NK-92 (cell line): ENCODE results near the gene SNAP29.
A peak's percentile ranks its signal among the peaks of the same experiment; 100 is the strongest.
"Not testable (repeated sequence)": the region's sequence is repeated elsewhere in the genome, so short reads cannot be mapped to it uniquely, and the experiment has no call there.

Source experiments
- DNase-seq: peaks from one replicate; lab custom pipeline; 2025; ENCODE audit not compliant: unreplicated experiment; lab: John Stamatoyannopoulos, UW

SNAP29 gene

DNA sequence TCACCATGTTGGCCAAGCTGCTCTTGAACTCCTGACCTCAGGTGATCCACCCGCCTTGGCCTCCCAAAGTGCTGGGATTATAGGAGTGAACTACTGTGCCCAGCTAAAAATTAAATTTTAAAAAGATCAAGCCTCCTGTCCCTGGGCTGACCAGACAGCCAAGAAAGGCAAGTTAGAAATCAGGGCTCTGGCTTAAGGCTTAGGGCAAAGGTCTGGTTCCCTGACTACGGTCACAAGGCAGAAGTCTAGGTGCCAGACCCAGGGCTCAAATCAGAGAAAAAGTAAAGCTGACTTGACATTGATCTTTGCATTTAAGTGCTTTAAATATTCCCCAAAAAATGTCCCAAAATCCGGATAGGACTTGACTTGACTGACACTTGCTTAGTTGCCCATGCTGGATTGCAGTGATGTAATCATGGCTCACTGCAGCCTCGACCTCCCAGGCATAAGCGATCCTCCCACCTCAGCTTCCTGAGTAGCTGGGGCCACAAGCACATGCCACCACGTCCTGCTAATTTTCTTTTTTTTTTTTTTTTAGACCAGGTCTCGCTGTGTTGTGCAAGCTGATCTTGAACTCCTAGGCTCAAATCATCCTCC lies 41.1 kb downstream of the SNAP29 start:
- no peak for DNase-seq

DNA sequence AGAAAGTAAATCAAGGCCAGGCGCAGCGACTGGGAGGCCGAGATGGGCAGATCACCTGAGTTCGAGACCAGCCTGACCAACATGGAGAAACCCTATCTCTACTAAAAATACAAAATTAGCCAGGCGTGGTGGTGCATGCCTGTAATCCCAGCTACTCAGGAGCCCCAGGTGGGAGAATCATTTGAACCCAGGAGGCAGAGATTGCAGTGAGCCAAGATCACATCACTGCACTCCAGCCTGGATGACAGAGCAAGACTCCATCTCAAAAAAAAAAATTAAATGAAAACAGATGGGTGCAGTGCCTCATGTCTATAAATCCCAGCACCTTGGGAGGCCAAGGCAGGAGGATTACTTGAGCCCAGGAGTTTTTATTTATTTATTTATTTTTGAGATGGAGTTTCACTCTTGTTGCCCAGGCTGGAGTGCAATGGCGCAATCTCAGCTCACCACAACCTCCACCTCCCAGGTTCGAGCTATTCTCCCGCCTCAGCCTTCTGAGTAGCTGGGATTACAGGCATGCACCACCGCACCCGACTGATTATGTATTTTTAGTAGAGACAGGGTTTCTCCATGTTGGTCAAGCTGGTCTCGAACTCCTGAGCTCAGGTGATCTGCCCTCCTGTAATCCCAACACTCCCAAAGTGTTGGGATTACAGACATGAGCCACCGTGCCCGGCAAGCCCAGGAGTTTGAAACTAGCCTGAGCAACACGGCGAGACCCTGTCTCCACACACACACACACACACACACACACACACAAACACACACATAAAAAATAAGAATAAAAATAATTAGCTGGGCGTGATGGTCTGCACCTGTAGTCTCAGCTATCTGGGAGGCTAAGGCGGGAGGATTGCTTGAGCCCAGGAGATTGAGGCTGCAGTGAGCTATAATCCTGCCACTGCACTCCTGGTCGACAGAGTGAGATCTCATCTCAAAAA lies 42.6 kb downstream of the SNAP29 start:
- DNase-seq, result not testable (repeated sequence)

DNA sequence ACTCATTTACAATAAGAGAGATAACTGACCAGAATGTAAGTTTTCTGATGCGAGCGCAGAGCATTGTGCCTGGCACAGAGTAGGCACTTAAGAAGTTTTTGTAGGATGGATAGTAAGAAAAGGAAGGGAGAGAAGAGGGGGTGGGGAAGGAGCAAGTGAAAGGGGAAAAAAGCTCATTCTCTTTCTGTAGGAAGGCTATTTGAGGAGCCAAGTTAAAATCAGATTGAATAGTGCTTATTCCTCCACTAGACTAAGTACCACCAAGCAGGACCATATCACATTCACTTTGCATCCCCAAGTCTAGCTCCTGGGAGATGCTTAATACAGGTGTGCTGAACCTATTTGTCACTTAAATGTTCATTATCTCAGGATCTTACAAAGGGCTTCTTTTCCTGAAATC lies 44.3 kb downstream of the SNAP29 start:
- no peak for DNase-seq

DNA sequence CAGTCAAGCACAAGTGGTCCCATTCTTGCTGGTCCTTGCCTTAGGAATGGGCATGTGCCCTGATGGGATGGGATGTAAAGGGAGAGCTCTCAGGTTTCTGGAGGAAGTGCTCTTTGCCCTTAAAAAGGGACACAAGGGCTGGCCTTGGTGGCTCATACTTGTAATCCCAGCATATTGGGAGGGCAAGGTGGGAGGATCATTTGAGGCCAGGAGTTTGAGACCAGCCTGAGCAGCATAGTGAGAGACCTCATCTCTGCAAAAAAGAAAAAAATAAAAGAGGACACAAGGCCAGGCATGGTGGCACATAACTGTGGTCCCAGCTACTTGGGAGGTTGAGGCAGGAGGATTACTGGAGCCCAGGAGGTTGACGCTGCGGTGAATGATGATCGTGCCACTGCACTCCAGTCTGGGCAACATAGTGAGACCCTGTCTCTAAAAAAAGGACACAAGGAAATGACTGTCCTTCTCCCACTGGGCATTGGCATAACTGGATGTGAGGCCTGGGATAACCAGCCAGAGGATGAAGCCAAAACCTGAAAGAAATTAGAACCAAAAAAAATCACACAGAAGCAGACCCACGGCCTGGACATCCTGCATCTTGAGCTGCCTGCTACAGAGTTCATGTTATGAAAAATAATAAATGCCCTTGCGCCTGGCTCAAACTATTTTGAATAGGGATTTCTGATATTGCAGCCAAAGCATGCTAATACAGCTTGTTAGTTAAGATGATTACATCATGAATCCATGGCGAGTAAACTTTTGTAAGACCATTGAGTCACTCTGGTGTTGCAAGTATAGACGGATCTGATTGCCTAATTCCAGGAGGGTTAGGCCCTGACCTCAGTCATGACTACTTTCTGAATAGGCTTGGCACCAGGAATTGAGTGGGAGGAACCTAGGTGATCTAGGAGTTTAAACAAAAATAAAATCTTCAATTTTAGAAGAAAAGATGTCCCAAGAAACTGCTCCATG lies 45.5 kb downstream of the SNAP29 start:
- no peak for DNase-seq

DNA sequence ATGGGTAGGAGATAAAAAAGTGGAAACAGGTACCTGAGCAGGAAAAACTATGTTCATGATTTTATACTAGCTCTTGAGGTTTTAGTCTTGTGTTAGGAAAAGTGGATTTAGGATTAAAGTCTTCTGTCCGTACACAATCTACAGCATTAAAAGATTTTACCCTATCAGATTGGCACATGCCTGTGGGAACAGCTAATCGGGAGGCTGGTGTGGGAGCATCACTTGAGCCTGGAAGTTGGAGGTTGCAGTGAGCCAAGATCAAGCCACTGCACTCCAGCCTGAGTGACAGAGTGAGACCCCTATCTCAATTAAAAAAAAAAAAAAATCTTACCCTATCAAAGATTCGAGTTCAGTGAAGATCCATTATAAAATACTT lies 46.2 kb downstream of the SNAP29 start:
- no peak for DNase-seq

DNA sequence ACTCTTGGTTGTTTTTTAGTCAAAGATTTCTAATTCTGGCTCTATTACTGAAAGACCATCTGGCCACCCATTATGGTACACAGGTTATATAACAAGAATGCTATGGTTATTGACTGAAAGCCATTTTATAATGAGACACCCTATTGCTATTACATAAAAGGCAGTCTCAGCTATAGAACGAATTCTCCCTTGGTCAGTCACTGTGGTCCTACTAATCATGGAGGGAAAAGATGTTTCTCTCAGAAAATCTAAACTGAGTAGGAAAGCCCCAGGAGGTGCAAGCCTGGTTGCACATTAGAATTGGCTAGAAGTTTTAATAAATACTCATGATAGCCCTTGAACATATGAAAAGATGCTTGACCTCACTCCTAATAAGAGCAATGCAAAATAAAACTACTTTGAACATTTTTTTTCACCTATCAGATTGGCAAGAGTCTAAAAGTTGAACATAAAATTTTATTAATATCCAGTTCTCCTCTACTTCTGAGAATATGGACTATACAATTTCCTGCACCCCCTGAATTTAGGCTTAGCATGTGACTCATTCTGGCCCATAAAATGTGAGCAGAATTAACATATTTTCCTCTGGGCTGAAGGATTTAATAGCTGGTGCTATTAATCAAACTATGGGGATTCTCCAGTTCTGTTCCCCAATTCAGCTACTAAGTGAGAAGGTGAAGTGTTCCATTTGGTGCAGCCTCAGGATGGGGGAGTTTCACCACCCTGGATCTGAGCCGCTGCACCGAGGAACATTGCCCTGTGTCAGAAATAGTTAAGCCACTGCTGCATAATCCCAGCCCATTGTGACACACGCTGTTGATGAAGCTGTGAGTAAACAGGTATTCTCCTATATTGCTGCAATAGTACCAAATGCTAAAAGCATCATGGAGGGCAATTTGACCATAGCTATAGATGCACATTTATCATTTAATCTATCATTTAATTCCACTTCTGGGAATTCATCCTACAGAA lies 46.9 kb downstream of the SNAP29 start:
- DNase-seq, result no peak

DNA sequence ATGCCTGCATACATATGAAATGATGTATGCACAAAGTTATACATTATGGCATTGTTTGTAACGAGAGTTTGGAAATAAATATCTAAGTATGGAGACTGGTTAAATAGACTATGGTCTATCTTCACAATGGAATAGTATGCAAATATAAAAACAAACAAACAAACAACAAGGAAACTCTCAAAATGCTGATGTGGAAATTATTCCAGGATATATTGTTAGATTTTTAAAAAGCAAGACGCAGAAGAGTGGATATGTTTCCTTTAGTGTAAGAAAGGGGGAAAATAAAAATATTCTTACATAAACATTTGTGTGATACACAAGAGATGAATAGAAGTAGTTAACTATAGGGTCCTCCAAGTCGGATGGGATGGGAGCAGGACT lies 47.6 kb downstream of the SNAP29 start:
- no peak for DNase-seq

DNA sequence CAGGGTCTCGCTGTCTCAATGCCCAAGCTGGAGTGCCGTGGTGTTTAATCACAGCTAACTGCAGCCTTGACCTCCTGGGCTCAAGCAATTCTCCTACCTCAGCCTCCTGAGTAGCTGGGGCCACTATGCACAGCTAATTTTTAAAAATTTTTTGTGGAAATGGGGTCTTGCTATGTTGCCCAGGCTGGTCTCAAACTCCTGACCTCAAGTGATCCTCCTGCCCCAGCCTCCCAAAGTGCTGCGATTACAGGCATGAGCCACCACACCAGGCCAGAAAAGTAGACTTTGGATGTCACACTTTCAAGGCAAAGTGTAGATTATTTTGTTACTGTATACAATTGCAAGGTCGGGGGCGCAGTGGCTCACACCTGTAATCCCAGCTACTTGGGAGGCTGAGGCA lies 49.9 kb downstream of the SNAP29 start:
- DNase-seq, result not testable (repeated sequence)

DNA sequence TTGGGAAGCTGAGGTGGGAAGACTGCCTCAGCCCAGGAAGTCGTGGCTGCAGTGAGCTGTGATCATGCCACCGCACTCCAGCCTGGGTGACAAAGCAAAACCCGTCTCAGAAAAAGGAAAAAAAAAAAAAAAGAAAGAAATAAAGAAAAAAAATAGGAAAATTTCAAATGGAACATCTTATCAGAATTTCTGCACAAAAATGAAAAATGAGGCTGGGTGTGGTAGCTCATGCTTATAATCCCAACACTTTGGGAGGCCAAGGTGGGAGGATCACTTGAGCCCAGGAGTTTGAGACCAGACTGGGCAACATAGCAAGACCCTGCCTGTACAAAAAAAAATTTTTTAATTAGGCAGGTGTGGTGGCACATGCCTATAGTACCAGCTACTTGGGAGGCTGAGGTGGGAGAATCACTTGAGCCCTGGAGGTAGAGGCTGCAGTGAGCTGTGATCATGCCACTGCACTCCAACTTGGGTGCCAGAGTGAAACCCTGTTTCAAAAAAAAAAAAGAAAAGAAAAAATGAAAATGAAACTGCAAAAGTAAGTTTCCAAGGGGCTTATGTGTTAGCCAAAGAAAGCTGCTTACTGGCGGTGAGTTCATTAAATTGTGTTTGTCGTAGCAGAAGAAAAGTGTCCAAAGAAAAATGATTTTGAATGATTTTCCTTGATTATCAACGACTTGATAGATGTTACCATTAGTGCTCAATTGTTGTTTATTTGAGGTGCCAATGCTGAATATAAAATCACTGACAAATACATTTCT lies 50.9 kb downstream of the SNAP29 start:
- DNase-seq, result no peak

DNA sequence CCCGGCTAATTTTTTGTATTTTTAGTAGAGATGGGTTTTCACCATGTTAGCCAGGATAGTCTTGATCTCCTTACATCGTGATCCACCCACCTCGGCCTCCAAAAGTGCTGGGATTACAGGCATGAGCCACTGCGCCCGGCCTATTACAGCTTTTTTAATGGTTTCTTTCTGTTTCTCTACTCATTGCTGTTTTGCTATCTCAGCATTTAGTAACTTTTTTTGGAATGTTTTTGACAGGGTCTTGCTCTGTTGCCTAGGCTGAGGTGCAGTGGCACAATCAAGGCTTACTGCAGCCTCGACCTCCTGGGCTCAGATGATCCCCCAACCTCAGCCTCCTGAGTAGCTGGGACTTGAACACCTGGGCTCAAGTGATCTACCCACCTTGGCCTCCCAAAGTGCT lies 53.7 kb downstream of the SNAP29 start:
- no peak for DNase-seq

DNA sequence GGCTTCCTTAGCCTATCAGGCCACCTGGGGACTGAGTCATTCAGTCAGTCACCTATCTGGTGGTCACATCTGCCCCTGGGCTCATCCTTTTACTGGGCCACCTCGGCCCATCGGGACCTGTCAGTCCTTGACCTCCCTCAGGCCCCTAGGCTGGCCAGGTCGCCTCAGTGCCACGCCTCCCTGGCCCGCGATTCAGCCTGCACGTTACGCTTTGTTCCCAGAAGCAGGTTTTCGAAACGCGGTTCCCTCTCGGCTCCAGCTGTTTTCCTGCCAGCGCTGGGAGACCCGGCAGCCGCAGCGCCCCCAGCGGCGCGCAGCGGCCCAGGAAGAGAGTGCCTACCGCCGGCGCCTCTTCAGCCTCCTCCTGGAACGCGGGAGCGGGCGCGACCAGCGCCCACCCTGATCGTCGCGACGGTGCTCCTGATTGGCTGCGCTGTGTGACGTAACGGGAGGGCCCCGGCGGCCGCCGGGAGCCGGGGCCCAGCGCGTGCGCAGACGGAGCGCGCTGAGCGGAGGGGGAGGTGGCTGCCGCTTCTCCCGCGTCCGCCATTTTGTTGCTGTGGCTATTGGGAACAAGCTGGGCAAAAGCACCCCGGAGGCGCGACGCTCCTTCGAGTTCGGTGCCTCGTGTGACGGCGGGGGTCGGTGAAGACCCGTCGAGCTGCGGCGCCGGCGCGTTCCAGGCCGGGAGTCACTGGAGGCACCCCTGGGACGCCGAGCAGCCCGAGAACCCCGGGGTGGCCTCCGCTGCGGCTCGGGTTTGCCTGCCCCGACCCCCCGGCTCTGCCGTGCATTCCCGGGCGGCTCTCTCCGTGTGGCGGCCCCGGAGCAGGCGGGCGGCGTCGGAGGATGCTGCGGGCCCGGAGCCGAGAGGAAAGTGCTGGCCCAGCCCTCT lies 58.4 kb downstream of the SNAP29 start, which contains the start of gene CRKL:
TSS of gene CRKL (plus strand) at position 492 of the 895 bp plus-strand sequence. CDS start 528 bp downstream, outside the sequence.
- DNase-seq, result peak; percentile 66

DNA sequence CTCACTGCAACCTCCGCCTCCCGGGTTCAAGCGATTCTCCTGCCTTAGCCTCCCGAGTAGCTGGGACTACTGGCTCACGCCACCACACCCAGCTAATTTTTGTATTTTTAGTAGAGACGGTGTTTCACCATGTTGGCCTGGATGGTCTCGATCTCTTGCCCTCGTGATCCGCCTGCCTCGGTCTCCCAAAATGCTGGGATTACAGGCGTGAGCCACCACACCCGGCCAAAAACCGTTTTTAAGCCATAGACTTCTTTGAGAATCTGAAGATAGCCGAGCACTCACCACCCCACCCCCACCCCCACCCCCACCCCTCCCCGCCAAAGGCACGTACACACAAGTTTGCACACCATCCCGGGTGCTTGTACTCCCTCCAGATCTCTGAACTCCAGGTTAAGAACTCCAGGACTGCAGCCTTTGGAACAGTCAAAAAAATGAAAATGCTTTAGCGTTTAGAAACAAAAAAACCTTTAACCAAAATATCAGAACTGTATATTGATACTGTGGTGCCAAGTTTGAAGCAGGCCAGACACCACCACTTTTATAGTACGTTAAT lies 59.9 kb downstream of the SNAP29 start:
- no peak for DNase-seq

DNA sequence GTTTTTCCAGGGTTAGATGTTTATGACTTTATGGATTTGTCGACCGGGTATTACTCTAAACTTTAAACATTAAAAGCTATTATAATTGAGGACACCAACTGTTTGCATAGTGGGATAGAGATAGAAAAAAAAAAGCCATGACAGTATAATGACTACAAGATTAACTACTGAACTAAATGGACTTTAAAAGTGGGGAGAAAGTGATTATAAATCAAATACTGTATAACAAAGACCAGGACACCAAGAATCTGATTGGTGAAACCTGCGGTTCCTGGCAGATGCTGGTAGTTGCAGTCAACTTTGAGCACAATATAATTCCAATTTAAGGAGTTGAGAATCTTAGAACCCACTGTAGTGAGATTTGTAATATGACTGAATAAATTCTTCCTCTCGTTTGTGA lies 60.9 kb downstream of the SNAP29 start:
- no peak for DNase-seq

DNA sequence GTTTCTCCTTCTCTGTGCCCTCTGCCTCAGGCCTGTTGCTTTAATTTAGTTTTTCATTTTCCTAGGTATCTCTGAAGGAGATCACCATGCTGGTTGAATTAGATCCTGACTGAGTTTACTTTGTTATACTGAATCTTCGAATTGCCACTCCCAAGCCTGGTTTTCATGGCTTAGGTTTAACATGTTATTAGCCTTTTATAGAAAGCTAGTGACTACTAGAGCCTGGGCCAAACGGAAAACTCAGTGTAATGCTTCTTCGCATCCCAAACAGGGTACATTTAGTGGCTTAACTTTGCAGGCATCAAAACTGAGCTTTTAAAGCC lies 62.0 kb downstream of the SNAP29 start:
- DNase-seq, result no peak

DNA sequence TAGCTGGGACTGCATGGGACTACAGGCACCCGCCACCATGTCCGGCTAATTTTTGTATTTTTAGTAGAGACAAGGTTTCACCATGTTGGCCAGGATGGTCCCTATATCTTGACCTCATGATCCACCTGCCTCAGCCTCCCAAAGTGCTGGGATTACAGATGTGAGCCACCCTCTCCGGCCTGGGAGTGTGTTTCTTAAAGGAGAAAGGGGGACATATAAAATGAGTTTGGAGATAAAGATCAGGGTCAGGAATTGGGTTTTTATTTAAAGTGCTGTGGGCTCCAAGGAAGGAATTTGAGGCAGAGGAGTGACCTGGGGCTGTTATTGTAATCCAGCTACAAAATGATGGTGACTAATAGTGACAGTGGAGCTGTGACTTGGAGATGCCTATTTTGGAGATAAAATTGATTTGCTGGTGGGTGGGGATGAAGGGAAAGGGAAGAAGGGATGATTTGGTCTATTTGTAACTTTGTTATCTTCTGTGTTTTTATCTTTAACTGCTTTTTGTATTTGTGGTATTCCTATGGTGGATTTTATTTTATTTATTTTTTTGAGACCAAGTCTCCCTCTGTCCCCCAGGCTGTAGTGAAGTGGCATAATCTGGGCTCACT lies 63.4 kb downstream of the SNAP29 start:
- no peak for DNase-seq

DNA sequence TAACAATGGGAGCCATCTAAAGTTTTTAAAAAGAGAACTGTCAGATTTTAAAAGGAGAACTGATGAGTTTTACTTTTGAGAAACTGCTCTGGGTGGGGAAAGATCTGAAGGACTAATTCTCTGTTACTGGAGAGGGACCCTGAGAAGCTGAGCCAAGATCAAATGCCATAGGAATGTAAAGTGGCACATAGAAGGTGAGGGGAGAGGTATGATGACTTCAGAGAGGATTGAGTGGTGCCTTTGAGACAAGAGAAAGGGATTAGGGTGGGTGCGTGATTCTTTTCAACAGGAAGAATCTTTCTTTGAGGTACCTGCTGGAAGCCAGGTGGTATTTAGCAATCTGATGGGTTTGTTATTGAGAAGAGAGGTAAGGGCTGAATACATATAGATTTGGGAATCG lies 67.4 kb downstream of the SNAP29 start:
- no peak for DNase-seq

DNA sequence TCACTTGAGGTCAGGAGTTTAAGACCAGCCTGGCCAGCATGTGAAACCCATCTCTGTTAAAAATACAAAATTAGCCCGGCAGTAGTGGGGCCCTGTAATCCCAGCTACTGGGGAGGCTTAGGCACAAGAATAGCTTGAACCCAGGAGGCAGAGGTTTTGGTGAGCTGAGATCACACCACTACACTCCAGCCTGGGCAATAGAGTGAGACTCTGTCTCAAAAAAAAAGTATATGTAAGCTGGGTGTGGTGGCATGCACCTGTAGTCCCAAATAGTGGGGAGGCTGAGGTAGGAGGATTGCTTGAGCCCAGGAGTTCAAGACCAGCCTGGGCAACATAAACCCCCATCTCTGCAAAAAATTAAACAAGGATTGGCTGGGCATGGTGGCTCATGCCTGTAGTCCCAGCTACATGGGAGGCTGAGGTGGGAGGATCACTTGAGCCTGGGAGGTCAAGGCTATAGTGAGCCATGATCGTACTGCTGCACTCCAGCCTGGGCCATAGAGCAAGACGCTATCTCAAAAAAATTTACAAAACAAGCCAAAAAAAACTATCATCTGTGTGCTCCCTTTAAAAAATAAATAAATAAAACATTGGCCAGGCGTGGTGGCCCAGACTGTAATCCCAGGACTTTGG lies 69.2 kb downstream of the SNAP29 start:
- no peak for DNase-seq
